Panc1 (cell line): Measurements from ENCODE around the gene ISYNA1.

Experiments used
- CTCF ChIP-seq: fragments of 450-650 bp; IDR thresholded peaks from 2 replicates; pipeline ENCODE4 v1.5.1; 2017; ENCODE audit warnings: mild to moderate bottlenecking
- SIN3A ChIP-seq: IDR thresholded peaks from 2 replicates; pipeline ENCODE4 v1.6.1; 2012; ENCODE audit warnings: low read depth, mild to moderate bottlenecking, low read length, moderate library complexity, borderline replicate concordance; ENCODE audit not compliant: insufficient read depth
- TCF7L2 ChIP-seq: IDR thresholded peaks from 2 replicates; pipeline ENCODE4 v1.6.1; 2011; ENCODE audit warnings: mild to moderate bottlenecking, low read depth, low read length, inconsistent platforms

DNA sequence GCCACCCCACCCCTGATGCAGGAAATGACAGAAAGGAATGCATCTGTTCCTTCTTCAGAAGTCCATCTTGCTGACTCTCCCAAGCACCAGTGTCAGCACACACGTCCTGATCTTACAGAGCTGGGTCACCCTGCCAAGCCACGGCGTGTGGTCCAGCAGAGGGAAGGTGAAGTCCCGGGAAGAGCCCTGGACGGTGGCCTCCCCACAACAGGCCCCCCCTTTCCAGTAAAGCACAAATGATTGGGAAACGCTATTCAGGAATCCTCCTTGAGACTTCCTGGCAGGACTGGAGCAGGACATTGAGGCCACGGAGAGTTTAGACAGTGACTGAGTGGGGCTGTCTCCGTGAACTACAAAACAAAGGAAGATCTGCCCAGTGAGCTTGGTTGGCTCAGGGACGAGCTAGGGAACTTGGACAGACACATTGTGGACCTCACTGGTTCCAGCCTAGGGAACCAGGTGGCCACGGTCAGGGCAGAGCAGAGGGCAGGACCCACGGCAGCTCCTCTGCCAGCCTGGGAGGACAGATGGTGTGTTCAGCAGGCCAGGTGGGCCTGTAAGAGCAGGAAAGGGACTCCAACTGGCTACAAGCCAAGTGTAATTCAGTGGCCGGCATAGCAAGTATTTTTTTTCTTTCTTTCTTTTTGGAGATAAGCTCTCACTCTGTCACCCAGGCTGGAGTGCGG is 42.2 kb upstream of the ISYNA1 start:
- TF ChIP-seq CTCF: no peak
- no peak for TF ChIP-seq TCF7L2
- no peak for TF ChIP-seq SIN3A
